Calu3 (cell line): ENCODE data around the gene FILIP1L. TPM values are rescaled to one million over a fixed set of nuclear protein-coding genes. Genes with fewer than 3 reads are reported as not detected.
A peak's percentile ranks its signal among the peaks of the same experiment; 100 is the strongest.

Experiments
- BruUV-seq: library from RNA; stranded (reverse); fragments of 400-500 nt; replicated peaks from 2 replicates; lab custom pipeline; 2021; lab: Mats Ljungman, UMichigan
- CTCF ChIA-PET: fragments of 300-600 bp; sonication (Branson Sonifier 250); formaldehyde crosslinking; loops from one replicate; lab custom pipeline; 2022; ENCODE audit warnings: antibody characterized with exemption; lab: Charles Lee
- DNase-seq: peaks from one replicate; pipeline ENCODE4 v3.0.0; 2022
- H3K27ac Mint-ChIP-seq: one replicate; pipeline ENCODE4 v1.8.0; 2022; ENCODE audit warnings: mixed read lengths; ENCODE audit not compliant: unreplicated experiment
- H3K27me3 Mint-ChIP-seq: one replicate; pipeline ENCODE4 v1.8.0; 2022; ENCODE audit warnings: mixed read lengths; ENCODE audit not compliant: unreplicated experiment
- H3K36me3 Mint-ChIP-seq: one replicate; pipeline ENCODE4 v1.8.0; 2022; ENCODE audit warnings: mild to moderate bottlenecking, moderate library complexity, mixed read lengths; ENCODE audit not compliant: insufficient read depth, unreplicated experiment
- H3K4me1 Mint-ChIP-seq: one replicate; pipeline ENCODE4 v1.8.0; 2022; ENCODE audit warnings: mild to moderate bottlenecking, low read depth, mixed read lengths; ENCODE audit not compliant: unreplicated experiment
- H3K4me3 Mint-ChIP-seq: one replicate; pipeline ENCODE4 v1.8.0; 2022; ENCODE audit warnings: mild to moderate bottlenecking, low read depth, moderate library complexity, mixed read lengths; ENCODE audit not compliant: unreplicated experiment
- H3K9me3 Mint-ChIP-seq: one replicate; pipeline ENCODE4 v1.8.0; 2022; ENCODE audit warnings: low read depth, mixed read lengths; ENCODE audit not compliant: unreplicated experiment
- CTCF ChIP-seq: fragments of 200-600 bp; IDR thresholded peaks from one replicate; pipeline ENCODE4 v1.8.0; 2022; ENCODE audit warnings: antibody characterized with exemption; ENCODE audit not compliant: unreplicated experiment
- intact Hi-C: fragments of 100-400 bp; cut with micrococcal nuclease; formaldehyde crosslinking; loops from one replicate; pipeline ENCODE4 v1.10.0; 2022; ENCODE audit not compliant: unreplicated experiment
- total RNA-seq: library from RNA; stranded (reverse); gene quantifications from 2 replicates; pipeline ENCODE4 v1.2.3, GENCODE V29; 2022

Gene FILIP1L
- total RNA-seq, 1 experiment from 2014 or later, result 5.2 TPM

GRCh38 chr3:99901200-99901926 lies 212.9 kb downstream of the FILIP1L start:
- Mint-ChIP-seq H3K4me3 (peak overlapping the region; percentile 40), H3K27ac (peak overlapping the region; percentile 77), H3K27me3 (no peaks in the 10 kb centered on the region), H3K4me1 (peaks cover 30% of the 10 kb centered on the region), H3K9me3 (no peaks in the 10 kb centered on the region), H3K36me3 (peaks cover 5% of the 10 kb centered on the region)
- DNase-seq, result peak; percentile 13
- CTCF ChIA-PET, result interaction anchor here (0.8 to 2.1 kb wide), 3 partner anchors 19 to 123 kb away, joined by 3 to 6 read pairs (median 3); no protein-coding TSS in a partner anchor
- no TSS peak for BruUV-seq
- TF ChIP-seq CTCF, result no peak
- intact Hi-C loops, result no loop called here

- Mint-ChIP-seq H3K36me3 (peaks cover 5% of the 10 kb centered on the region), H3K4me3 (no peak overlapping the region), H3K27me3 (no peaks in the 10 kb centered on the region), H3K27ac (no peak overlapping the region), H3K9me3 (no peaks in the 10 kb centered on the region), H3K4me1 (peaks cover 39% of the 10 kb centered on the region)
- no TSS peak for BruUV-seq
- intact Hi-C loops, result no loop called here
- no peak for DNase-seq
- TF ChIP-seq CTCF, result no peak
- CTCF ChIA-PET, result interaction anchor here (2.1 kb wide), 1 partner anchor 124 kb away, joined by 6 read pairs; no protein-coding TSS in a partner anchor
Observed at GRCh38 chr3:99900248-99900647, 214.1 kb downstream of the FILIP1L start.

GRCh38 chr3:99899603-99900002 lies 214.7 kb downstream of the FILIP1L start:
- Mint-ChIP-seq H3K9me3 (no peaks in the 10 kb centered on the region), H3K4me1 (peaks cover 32% of the 10 kb centered on the region), H3K27me3 (no peaks in the 10 kb centered on the region), H3K4me3 (no peak overlapping the region), H3K36me3 (peaks cover 5% of the 10 kb centered on the region), H3K27ac (no peak overlapping the region)
- TF ChIP-seq CTCF, result no peak
- CTCF ChIA-PET, result no interaction called here
- no TSS peak for BruUV-seq
- intact Hi-C loops, result no loop called here
- no peak for DNase-seq

GRCh38 chr3:99896482-99896881 lies 217.8 kb downstream of the FILIP1L start:
- Mint-ChIP-seq H3K4me1 (peaks cover 15% of the 10 kb centered on the region), H3K9me3 (no peaks in the 10 kb centered on the region), H3K4me3 (no peak overlapping the region), H3K36me3 (peaks cover 4% of the 10 kb centered on the region), H3K27ac (peak overlapping the region; percentile 56), H3K27me3 (no peaks in the 10 kb centered on the region)
- no TSS peak for BruUV-seq
- CTCF ChIA-PET, result no interaction called here
- no peak for DNase-seq
- intact Hi-C loops, result no loop called here
- no peak for TF ChIP-seq CTCF
